ENCODE measurements around the gene FAM171A1.

The FAM171A1 gene

DNA sequence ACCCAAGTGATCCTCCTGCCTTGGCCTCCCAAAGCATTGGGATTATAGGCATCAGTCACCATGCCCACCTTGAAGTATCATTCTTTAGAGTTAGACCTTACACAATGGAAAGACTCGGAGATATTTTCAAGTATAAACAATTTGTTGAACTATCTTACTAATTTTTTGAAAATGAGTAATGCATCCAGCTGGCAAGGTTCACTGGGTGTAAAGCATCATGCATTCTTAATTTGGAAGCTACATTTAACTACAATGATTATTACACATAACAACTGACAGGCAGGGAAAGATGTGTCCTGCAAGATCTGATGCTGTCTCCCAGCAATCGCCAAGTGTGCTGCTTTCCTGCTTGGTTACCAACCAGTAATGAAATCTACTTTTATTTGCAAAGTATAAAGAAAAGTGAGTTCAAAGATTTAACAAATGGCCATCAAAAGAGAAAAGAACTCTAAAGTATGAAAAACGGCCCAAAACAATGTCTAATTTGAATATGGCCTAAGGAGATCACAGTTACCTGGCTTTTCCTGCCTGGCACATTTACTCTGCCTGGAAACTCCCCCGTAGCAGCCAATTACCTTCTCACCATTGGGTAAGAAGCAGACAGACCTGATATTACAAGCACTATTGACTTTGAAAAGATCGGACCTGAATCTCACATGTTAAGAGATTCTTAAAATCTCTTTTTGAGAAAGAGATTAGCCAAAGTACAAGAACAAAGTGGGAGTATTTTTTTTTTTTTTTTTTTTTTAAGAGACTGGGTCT lies 143.3 kb downstream of the FAM171A1 start:
- Histone ChIP-seq H2BK120ac (ENCODE audit: insufficient read depth, low read length, poor library complexity) (no peak overlapping the region), H2BK5ac (ENCODE audit: low read depth, low read length, poor library complexity) (no peak overlapping the region), H2BK12ac (ENCODE audit: low read length) (no peak overlapping the region), H3K9me3 (ENCODE audit: insufficient read depth, low read depth, low read length) (peaks cover 6% of the 10 kb centered on the region), H3K79me2 (ENCODE audit: control insufficient read depth, insufficient read depth, low read length, poor library complexity) (no peaks in the 10 kb centered on the region), H3K4ac (ENCODE audit: low read depth, low read length) (no peak overlapping the region), H3K23ac (ENCODE audit: low read length) (no peak overlapping the region), H3K14ac (ENCODE audit: low read length) (no peak overlapping the region), H2AK5ac (ENCODE audit: low read length) (no peak overlapping the region), H3K27me3 (ENCODE audit: insufficient read depth, low read length) (no peaks in the 10 kb centered on the region), H4K12ac (ENCODE audit: low read depth, low read length) (no peak overlapping the region), H3K27ac (ENCODE audit: low read depth, low read length) (no peak overlapping the region), H3K4me2 (ENCODE audit: low read length) (no peak overlapping the region), H4K91ac (ENCODE audit: low read depth, low read length) (no peak overlapping the region), H3K4me3 (ENCODE audit: low read depth, low read length) (no peak overlapping the region), H3K36me3 (ENCODE audit: control insufficient read depth in 1 of 2, insufficient read depth in 2 of 2, low read length in 2 of 2) (peaks cover 3 to 9% of the 10 kb centered on the region in 2 experiments), H3K79me1 (ENCODE audit: low read length) (no peaks in the 10 kb centered on the region), H4K8ac (ENCODE audit: low read depth, low read length) (no peak overlapping the region), H2AFZ (ENCODE audit: insufficient read depth, low read length, poor library complexity) (no peak overlapping the region), H3K18ac (ENCODE audit: low read length) (no peak overlapping the region), H3K9ac (ENCODE audit: low read length) (no peak overlapping the region), H3K4me1 (ENCODE audit: control insufficient read depth in 1 of 2, insufficient read depth in 2 of 2, low read length in 2 of 2) (no peaks in the 10 kb centered on the region)
- no peak for DNase-seq
- WGBS (ENCODE audit: extremely low coverage, insufficient coverage, insufficient read length) = no CpG with 5 or more reads among the region's 5 CpGs

DNA sequence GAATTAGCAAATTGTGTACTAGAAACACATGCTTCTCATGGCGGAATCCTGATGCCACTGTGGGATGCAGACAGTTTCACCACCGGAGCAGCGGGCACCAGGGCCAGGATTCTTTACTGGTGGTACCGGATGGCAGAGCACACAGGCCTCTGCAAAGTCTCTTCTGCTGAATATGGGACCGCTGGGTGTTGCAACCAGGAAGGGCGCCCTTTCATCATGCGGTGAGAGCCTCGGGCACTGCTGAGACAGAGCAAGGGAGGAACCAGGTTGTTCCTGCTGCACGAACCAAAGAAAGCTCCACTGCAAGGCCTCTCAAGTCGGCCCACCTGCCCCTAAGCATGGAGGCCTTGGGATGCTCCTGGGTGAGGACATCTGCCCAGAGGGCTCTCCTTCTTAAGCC lies 145.6 kb downstream of the FAM171A1 start:
- no peak overlapping the region for H3K9ac ChIP-seq (ENCODE audit: low read length)
- no peaks in the 10 kb centered on the region for H3K79me2 ChIP-seq (ENCODE audit: control insufficient read depth, insufficient read depth, low read length, poor library complexity)
- no peak overlapping the region for H3K4me3 ChIP-seq (ENCODE audit: low read depth, low read length)
- no peaks in the 10 kb centered on the region for H3K4me1 ChIP-seq (ENCODE audit: control insufficient read depth in 1 of 2, insufficient read depth in 2 of 2, low read length in 2 of 2)
- H4K91ac ChIP-seq (ENCODE audit: low read depth, low read length) = no peak overlapping the region
- H3K27me3 ChIP-seq (ENCODE audit: insufficient read depth, low read length) = no peaks in the 10 kb centered on the region
- no peak overlapping the region for H3K14ac ChIP-seq (ENCODE audit: low read length)
- H2BK5ac ChIP-seq (ENCODE audit: low read depth, low read length, poor library complexity) = no peak overlapping the region
- no peak overlapping the region for H2AK5ac ChIP-seq (ENCODE audit: low read length)
- no peak overlapping the region for H3K27ac ChIP-seq (ENCODE audit: low read depth, low read length)
- H4K8ac ChIP-seq (ENCODE audit: low read depth, low read length) = no peak overlapping the region
- H4K12ac ChIP-seq (ENCODE audit: low read depth, low read length) = no peak overlapping the region
- WGBS (ENCODE audit: extremely low coverage, insufficient coverage, insufficient read length) = no CpG with 5 or more reads among the region's 10 CpGs
- H3K79me1 ChIP-seq (ENCODE audit: low read length) = no peaks in the 10 kb centered on the region
- no peak overlapping the region for H3K4ac ChIP-seq (ENCODE audit: low read depth, low read length)
- no peak for DNase-seq
- H3K18ac ChIP-seq (ENCODE audit: low read length) = no peak overlapping the region
- H3K4me2 ChIP-seq (ENCODE audit: low read length) = no peak overlapping the region
- H2AFZ ChIP-seq (ENCODE audit: insufficient read depth, low read length, poor library complexity) = no peak overlapping the region
- peaks cover 6% of the 10 kb centered on the region for H3K9me3 ChIP-seq (ENCODE audit: insufficient read depth, low read depth, low read length)
- H3K23ac ChIP-seq (ENCODE audit: low read length) = no peak overlapping the region
- no peak overlapping the region for H2BK12ac ChIP-seq (ENCODE audit: low read length)
- peaks cover 4 to 9% of the 10 kb centered on the region in 2 experiments for H3K36me3 ChIP-seq (ENCODE audit: control insufficient read depth in 1 of 2, insufficient read depth in 2 of 2, low read length in 2 of 2)
- H2BK120ac ChIP-seq (ENCODE audit: insufficient read depth, low read length, poor library complexity) = no peak overlapping the region

DNA sequence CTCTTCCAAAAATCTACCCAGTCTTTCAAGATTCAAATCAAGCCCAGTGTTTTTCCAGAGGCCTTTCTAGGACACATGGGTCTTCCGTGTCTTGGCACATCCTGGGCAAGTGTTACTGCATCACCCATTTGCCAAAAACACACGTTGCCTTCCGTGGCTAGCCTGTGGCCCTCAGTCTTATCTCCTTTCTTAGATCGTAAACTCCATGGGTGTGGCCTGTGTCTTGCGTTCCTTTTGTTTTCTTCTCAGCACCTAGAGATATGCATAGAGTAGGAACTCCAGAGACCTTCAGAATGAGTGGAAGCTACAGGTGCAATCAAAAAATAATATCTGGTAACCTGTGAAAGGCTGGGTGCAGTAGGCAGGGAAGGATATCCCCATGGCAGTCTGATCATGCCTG lies 146.1 kb downstream of the FAM171A1 start:
- Histone ChIP-seq H3K27me3 (ENCODE audit: insufficient read depth, low read length) (no peaks in the 10 kb centered on the region), H4K12ac (ENCODE audit: low read depth, low read length) (no peak overlapping the region), H2AK5ac (ENCODE audit: low read length) (no peak overlapping the region), H3K79me2 (ENCODE audit: control insufficient read depth, insufficient read depth, low read length, poor library complexity) (no peaks in the 10 kb centered on the region), H3K9me3 (ENCODE audit: insufficient read depth, low read depth, low read length) (peaks cover 6% of the 10 kb centered on the region), H3K36me3 (ENCODE audit: control insufficient read depth in 1 of 2, insufficient read depth in 2 of 2, low read length in 2 of 2) (peaks cover 6 to 10% of the 10 kb centered on the region in 2 experiments), H4K91ac (ENCODE audit: low read depth, low read length) (no peak overlapping the region), H3K14ac (ENCODE audit: low read length) (no peak overlapping the region), H2BK12ac (ENCODE audit: low read length) (no peak overlapping the region), H3K18ac (ENCODE audit: low read length) (no peak overlapping the region), H2BK5ac (ENCODE audit: low read depth, low read length, poor library complexity) (no peak overlapping the region), H3K4me2 (ENCODE audit: low read length) (no peak overlapping the region), H3K4me3 (ENCODE audit: low read depth, low read length) (no peak overlapping the region), H3K23ac (ENCODE audit: low read length) (no peak overlapping the region), H3K79me1 (ENCODE audit: low read length) (no peaks in the 10 kb centered on the region), H3K4ac (ENCODE audit: low read depth, low read length) (no peak overlapping the region), H3K9ac (ENCODE audit: low read length) (no peak overlapping the region), H4K8ac (ENCODE audit: low read depth, low read length) (no peak overlapping the region), H3K4me1 (ENCODE audit: control insufficient read depth in 1 of 2, insufficient read depth in 2 of 2, low read length in 2 of 2) (no peaks in the 10 kb centered on the region), H2AFZ (ENCODE audit: insufficient read depth, low read length, poor library complexity) (no peak overlapping the region), H2BK120ac (ENCODE audit: insufficient read depth, low read length, poor library complexity) (no peak overlapping the region), H3K27ac (ENCODE audit: low read depth, low read length) (no peak overlapping the region)
- no peak for DNase-seq
- WGBS (ENCODE audit: extremely low coverage, insufficient coverage, insufficient read length) = no CpG with 5 or more reads among the region's 5 CpGs

DNA sequence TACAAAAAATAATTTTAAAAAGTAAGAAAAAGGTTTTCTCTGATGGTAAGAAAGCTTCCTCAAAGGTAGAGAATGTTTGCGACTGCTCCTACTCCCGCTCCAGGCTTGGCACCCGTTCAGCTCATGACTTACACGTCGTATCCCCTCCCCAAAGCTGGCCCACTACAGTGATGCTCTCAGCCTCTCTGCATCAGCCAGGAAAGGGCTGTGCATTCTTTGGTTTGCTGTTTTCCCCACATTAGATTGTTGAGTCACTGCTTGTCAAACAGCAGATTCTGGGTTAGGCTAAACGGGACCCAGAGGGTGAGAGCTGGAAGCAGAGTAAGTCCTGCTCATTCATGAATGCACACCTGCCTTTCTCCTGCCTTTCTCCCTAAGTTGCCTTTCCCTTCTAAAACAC lies 147.9 kb downstream of the FAM171A1 start:
- no peak overlapping the region for H4K91ac ChIP-seq (ENCODE audit: low read depth, low read length)
- no CpG with 5 or more reads among the region's 6 CpGs for WGBS (ENCODE audit: extremely low coverage, insufficient coverage, insufficient read length)
- no peak overlapping the region for H3K18ac ChIP-seq (ENCODE audit: low read length)
- no peak overlapping the region for H3K27ac ChIP-seq (ENCODE audit: low read depth, low read length)
- H3K9ac ChIP-seq (ENCODE audit: low read length) = peak overlapping the region; percentile 44
- no peak overlapping the region for H3K4ac ChIP-seq (ENCODE audit: low read depth, low read length)
- DNase-seq = no peak
- H3K4me3 ChIP-seq (ENCODE audit: low read depth, low read length) = no peak overlapping the region
- H3K23ac ChIP-seq (ENCODE audit: low read length) = no peak overlapping the region
- H4K8ac ChIP-seq (ENCODE audit: low read depth, low read length) = no peak overlapping the region
- H2AFZ ChIP-seq (ENCODE audit: insufficient read depth, low read length, poor library complexity) = no peak overlapping the region
- no peak overlapping the region for H2BK12ac ChIP-seq (ENCODE audit: low read length)
- no peaks in the 10 kb centered on the region for H3K79me1 ChIP-seq (ENCODE audit: low read length)
- peaks cover 9 to 10% of the 10 kb centered on the region in 2 experiments for H3K36me3 ChIP-seq (ENCODE audit: control insufficient read depth in 1 of 2, insufficient read depth in 2 of 2, low read length in 2 of 2)
- H3K4me1 ChIP-seq (ENCODE audit: control insufficient read depth in 1 of 2, insufficient read depth in 2 of 2, low read length in 2 of 2) = no peaks in the 10 kb centered on the region
- H3K14ac ChIP-seq (ENCODE audit: low read length) = no peak overlapping the region
- H4K12ac ChIP-seq (ENCODE audit: low read depth, low read length) = no peak overlapping the region
- H3K4me2 ChIP-seq (ENCODE audit: low read length) = no peak overlapping the region
- H3K79me2 ChIP-seq (ENCODE audit: control insufficient read depth, insufficient read depth, low read length, poor library complexity) = no peaks in the 10 kb centered on the region
- H2BK5ac ChIP-seq (ENCODE audit: low read depth, low read length, poor library complexity) = no peak overlapping the region
- no peak overlapping the region for H2BK120ac ChIP-seq (ENCODE audit: insufficient read depth, low read length, poor library complexity)
- H3K9me3 ChIP-seq (ENCODE audit: insufficient read depth, low read depth, low read length) = peaks cover 6% of the 10 kb centered on the region
- no peak overlapping the region for H2AK5ac ChIP-seq (ENCODE audit: low read length)
- no peaks in the 10 kb centered on the region for H3K27me3 ChIP-seq (ENCODE audit: insufficient read depth, low read length)

All from trophoblast cell (in vitro differentiated cells and primary cell).